Measurements from ENCODE around the gene CTF1.

CTF1 gene

DNA sequence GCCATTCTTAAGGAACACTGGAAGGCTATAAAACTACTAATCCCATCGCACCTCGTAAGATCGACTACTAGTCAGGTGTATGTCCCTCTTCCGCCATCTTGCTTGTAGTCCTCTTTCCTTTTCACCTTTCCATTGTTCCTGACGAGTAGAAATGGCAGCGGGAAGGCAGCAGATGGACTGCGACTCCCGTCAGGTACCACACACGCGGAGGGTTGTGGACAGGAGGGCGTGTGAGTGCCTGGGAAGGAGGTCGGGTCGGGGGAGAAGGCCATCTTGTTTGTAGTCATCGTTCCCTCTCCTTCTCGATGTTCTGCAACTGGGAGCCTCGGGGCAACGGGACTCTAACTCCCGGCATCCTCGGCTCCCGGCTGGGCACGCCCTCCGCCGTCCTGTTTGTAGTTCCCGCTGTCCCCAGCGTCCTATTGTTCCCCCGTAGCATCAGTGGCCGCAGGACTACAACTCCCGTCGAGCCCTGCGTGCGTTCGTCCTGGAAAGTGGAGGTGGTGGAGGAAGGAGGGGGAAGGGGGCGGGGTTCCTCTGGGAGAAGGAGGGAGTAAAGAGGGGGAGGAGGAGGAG lies 26.6 kb downstream of the CTF1 start:
- peaks cover 12% of the 10 kb centered on the region for H3K36me3 ChIP-seq (ENCODE audit: control insufficient read depth, low read length)
- no peaks in the 10 kb centered on the region for H3K9me3 ChIP-seq (ENCODE audit: control insufficient read depth, insufficient read depth, low read length)
- no peak for TF ChIP-seq EZH2phosphoT487 (IDR thresholded peaks at IDR 0.05; ENCODE audit: borderline replicate concordance, low read length)
- TF ChIP-seq, protein P1, sequence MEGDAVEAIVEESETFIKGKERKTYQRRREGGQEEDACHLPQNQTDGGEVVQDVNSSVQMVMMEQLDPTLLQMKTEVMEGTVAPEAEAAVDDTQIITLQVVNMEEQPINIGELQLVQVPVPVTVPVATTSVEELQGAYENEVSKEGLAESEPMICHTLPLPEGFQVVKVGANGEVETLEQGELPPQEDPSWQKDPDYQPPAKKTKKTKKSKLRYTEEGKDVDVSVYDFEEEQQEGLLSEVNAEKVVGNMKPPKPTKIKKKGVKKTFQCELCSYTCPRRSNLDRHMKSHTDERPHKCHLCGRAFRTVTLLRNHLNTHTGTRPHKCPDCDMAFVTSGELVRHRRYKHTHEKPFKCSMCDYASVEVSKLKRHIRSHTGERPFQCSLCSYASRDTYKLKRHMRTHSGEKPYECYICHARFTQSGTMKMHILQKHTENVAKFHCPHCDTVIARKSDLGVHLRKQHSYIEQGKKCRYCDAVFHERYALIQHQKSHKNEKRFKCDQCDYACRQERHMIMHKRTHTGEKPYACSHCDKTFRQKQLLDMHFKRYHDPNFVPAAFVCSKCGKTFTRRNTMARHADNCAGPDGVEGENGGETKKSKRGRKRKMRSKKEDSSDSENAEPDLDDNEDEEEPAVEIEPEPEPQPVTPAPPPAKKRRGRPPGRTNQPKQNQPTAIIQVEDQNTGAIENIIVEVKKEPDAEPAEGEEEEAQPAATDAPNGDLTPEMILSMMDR (IDR thresholded peaks at IDR 0.05; ENCODE audit: low read depth, low read length, poor library complexity, severe bottlenecking): no peak
- H3K27me3 ChIP-seq (ENCODE audit: control insufficient read depth, low read length): no peaks in the 10 kb centered on the region
- peaks cover 33% of the 10 kb centered on the region for H3K4me1 ChIP-seq (ENCODE audit: control insufficient read depth, low read length)
- H4K20me1 ChIP-seq (ENCODE audit: control insufficient read depth, insufficient read depth, low read depth, low read length): no peaks in the 10 kb centered on the region
- H3K4me2 ChIP-seq (ENCODE audit: low read length): peak overlapping the region; percentile 89
- peak overlapping the region; percentile 80 for H3K4me3 ChIP-seq (ENCODE audit: low read length)
- H3K9me2 ChIP-seq (replicated peaks; ENCODE audit: control insufficient read depth, low read length): no peaks in the 10 kb centered on the region
- H3K79me2 ChIP-seq (ENCODE audit: control insufficient read depth, low read length): peaks cover 20% of the 10 kb centered on the region
- peak overlapping the region; percentile 75 for H3K27ac ChIP-seq (ENCODE audit: low read depth, low read length)
- H3F3A ChIP-seq (ENCODE audit: control insufficient read depth, insufficient read depth): peaks cover 4% of the 10 kb centered on the region; the same call in 1 of the 2 replicates

DNA sequence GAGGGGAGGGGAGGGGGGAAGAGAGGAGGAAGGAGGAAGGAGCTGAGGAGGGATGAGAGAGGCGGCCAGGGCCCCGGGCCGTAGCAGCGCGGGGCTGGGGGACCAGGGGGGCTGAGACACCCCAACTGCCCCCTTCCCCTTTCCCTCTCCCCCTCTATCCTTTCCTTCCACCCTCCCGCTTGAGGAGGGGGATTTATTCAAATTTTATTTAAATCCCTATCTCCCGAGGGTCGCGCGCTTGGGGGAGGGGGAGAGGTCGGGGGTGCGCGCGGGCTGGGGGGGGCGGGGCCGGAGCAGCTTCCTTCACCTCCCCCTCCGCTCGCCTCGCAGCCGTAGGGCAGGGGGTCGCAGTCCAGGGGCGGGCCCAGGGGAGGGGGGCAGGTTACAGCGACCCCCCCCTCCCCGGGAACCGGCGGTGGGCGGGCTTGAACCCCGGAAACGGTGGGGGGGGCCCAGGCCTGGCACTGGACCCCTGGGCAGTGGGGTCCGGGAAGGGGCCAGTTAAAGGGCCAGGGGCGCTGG lies 27.2 kb downstream of the CTF1 start, which contains the start of gene FBXL19:
FBXL19 (plus strand) TSS at position 19 of the 522 bp plus-strand sequence. CDS start 2,183 bp downstream, outside the sequence.
- Histone ChIP-seq H4K20me1 (ENCODE audit: control insufficient read depth, insufficient read depth, low read depth, low read length) (no peaks in the 10 kb centered on the region), H3K9me3 (ENCODE audit: control insufficient read depth, insufficient read depth, low read length) (no peaks in the 10 kb centered on the region), H3K4me1 (ENCODE audit: control insufficient read depth, low read length) (peaks cover 33% of the 10 kb centered on the region), H3K4me2 (ENCODE audit: low read length) (peak within 1 kb of the TSS; percentile 89), H3K27ac (ENCODE audit: low read depth, low read length) (peak within 1 kb of the TSS; percentile 75), H3K27me3 (ENCODE audit: control insufficient read depth, low read length) (no peaks in the 10 kb centered on the region), H3K4me3 (ENCODE audit: low read length) (peak within 1 kb of the TSS; percentile 80), H3K36me3 (ENCODE audit: control insufficient read depth, low read length) (peaks cover 15% of the 10 kb centered on the region), H3K9me2 (replicated peaks; ENCODE audit: control insufficient read depth, low read length) (no peaks in the 10 kb centered on the region), H3F3A (ENCODE audit: control insufficient read depth, insufficient read depth) (peaks cover 4% of the 10 kb centered on the region; the same call in 1 of the 2 replicates), H3K79me2 (ENCODE audit: control insufficient read depth, low read length) (peaks cover 20% of the 10 kb centered on the region)
- TF ChIP-seq, protein P1 (IDR thresholded peaks at IDR 0.05; ENCODE audit: low read depth, low read length, poor library complexity, severe bottlenecking): no peak
- no peak for TF ChIP-seq EZH2phosphoT487 (IDR thresholded peaks at IDR 0.05; ENCODE audit: borderline replicate concordance, low read length)

DNA sequence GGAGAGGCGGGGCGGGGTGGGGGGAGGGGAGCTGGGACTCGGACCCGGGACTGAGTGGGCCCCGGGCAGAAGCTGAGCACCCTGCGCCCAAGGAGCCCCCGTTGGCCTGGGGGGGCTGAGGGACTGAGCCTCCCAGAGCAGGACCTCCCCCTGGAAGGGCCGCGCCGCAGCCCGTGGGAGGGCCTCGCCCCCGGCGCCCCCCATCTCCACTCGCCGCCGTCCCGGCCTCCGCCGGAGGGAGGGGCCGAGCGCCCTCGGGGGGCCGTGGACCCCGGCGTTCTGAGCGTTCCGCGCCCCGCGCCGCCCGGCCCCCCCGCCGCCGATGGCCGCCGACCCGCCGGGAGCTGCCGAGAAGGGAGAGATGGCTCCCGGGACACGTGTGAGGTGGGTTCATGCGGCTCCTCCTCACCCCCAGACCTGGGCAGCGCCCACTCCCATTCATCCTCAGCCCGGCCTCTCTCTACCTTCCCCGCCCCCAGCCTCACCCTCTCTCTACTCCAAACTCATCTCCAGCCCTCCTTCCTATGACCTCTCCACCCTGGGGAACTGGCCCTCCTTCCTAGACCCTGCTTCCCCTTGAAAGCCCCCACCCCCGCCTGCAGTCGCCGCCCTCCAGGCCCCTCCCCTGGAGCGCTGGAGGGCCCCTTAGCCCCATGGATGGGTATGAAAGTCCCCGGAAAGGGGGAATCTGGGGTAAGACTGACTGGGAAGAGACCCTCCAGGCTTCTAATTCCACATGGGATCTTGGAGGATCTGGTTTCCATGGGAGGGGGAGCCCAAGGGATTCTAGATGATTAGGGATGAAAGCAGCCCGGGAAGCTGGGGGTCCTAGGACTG lies 27.9 kb downstream of the CTF1 start:
- peak overlapping the region; percentile 80 for H3K4me3 ChIP-seq (ENCODE audit: low read length)
- peaks cover 20% of the 10 kb centered on the region for H3K79me2 ChIP-seq (ENCODE audit: control insufficient read depth, low read length)
- peaks cover 4% of the 10 kb centered on the region; the same call in 1 of the 2 replicates for H3F3A ChIP-seq (ENCODE audit: control insufficient read depth, insufficient read depth)
- no peak for TF ChIP-seq EZH2phosphoT487 (IDR thresholded peaks at IDR 0.05; ENCODE audit: borderline replicate concordance, low read length)
- TF ChIP-seq, protein P1 (IDR thresholded peaks at IDR 0.05; ENCODE audit: low read depth, low read length, poor library complexity, severe bottlenecking): no peak
- H3K27me3 ChIP-seq (ENCODE audit: control insufficient read depth, low read length): no peaks in the 10 kb centered on the region
- peaks cover 20% of the 10 kb centered on the region for H3K36me3 ChIP-seq (ENCODE audit: control insufficient read depth, low read length)
- H3K27ac ChIP-seq (ENCODE audit: low read depth, low read length): 0 out of 2 replicates have a peak overlapping the region, but pooled peaks have one; percentile 30
- peak overlapping the region; percentile 89 for H3K4me2 ChIP-seq (ENCODE audit: low read length)
- H3K9me2 ChIP-seq (replicated peaks; ENCODE audit: control insufficient read depth, low read length): no peaks in the 10 kb centered on the region
- H3K9me3 ChIP-seq (ENCODE audit: control insufficient read depth, insufficient read depth, low read length): no peaks in the 10 kb centered on the region
- no peaks in the 10 kb centered on the region for H4K20me1 ChIP-seq (ENCODE audit: control insufficient read depth, insufficient read depth, low read depth, low read length)
- peaks cover 33% of the 10 kb centered on the region for H3K4me1 ChIP-seq (ENCODE audit: control insufficient read depth, low read length)

Data from DOHH2 (cell line).